Left kidney (tissue), 1 donor: Measurements from ENCODE around the gene PON3. TPM values are rescaled to one million over a fixed set of nuclear protein-coding genes. Genes with fewer than 3 reads are reported as not detected.

Experiments
- polyA plus RNA-seq: library from polyadenylated mRNA; unstranded; fragments of 120-200 nt; gene quantifications from one replicate; pipeline ENCODE4 v1.2.1, GENCODE V29; 2013; ENCODE audit not compliant: insufficient read length

Gene PON3
- polyA plus RNA-seq, 1 donor: 2.5 TPM

Other genes starting within 250 kb of the PON3 start
- gene PON1, start 71.8 kb downstream of the PON3 start, polyA plus RNA-seq: 0.33 TPM
- gene PON2, start 38.7 kb upstream of the PON3 start, polyA plus RNA-seq: 265 TPM
- 0.10 TPM for gene ASB4, start 89.6 kb upstream of the PON3 start, polyA plus RNA-seq
- gene PDK4, start 200.1 kb upstream of the PON3 start, polyA plus RNA-seq: 17.4 TPM